ENCODE data around the gene GPATCH2L.

DNA sequence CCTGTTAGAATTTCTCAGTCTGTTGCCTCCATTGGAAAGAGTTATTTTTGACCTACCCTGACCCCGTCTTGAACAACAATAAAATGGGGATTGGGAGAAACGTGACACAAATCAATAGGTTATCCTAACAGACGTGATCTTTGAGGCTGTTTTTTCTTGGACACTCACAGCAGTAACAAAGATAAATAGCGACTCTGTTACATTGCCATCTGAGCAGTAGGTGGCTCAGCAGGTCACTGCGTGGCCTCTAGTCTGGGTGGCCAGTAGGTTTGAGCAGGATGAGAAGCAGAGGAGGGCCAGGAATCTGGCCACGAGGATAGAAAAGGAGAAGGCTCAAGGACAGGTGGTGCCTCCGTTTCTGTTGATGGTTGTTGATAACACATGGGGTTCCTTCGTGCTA lies 101.4 kb downstream of the GPATCH2L start:
- TF ChIP-seq CTCF (IDR thresholded peaks at IDR 0.05; ENCODE audit: insufficient read depth, low read length), result no peak
- TF ChIP-seq POLR2AphosphoS5 (IDR thresholded peaks at IDR 0.05; ENCODE audit: low read depth), result no peak
- no peak for TF ChIP-seq SPI1 (IDR thresholded peaks at IDR 0.05; ENCODE audit: borderline replicate concordance, low read depth)
- TF ChIP-seq REST (IDR thresholded peaks at IDR 0.05; ENCODE audit: insufficient replicate concordance, low read depth), result no peak
